ENCODE data around the gene ATF5. TPM values are rescaled to one million over a fixed set of nuclear protein-coding genes. Genes with fewer than 3 reads are reported as not detected.

Gene ATF5
- total RNA-seq, 1 experiment from 2014 or later, result 19.2 TPM

DNA sequence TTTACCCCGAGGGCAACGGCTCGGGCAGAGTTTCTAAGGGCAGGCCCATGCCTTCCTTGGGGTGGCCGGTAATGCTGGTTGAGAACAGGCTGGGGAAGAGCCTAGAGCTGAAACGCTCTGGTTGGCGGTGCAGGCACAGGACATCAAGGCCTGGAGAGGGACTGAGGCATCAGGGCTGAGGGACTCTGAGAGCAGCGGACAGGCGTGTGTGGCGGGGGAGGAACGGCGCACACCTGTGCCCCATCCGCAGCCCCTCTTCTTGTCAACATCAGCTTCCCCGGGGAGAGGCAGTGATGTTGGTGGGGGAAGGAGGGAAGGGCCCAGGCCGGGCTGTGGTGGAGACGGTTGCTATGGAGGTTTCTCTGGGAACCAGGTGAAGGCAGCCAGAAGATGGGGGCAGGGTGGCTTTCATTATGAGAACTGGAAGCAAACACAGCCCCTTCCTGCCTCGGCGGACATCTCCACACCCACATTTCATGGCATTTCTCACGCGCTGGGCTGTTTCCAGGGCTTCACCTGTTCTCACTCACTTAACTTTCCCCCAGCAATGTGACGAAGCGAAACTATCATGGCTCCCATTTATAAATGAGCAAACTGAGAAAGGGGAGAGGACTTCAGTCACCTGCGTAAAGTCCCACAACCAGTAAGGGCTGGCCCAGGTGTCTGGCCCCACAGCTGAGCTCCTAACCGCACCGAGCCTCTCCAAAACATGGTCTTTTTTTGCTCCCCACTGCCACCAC is 8.2 kb upstream of the ATF5 start:
- Histone ChIP-seq H4K20me1 (ENCODE audit: insufficient read depth) (peaks cover 81% of the 10 kb centered on the region), H3K4me2 (no peak overlapping the region), H2AFZ (no peak overlapping the region), H3K9me2 (ENCODE audit: insufficient read depth) (no peaks in the 10 kb centered on the region), H3K27me3 (ENCODE audit: insufficient read depth, low read depth) (no peaks in the 10 kb centered on the region), H3K27ac (no peak overlapping the region), H3K79me2 (ENCODE audit: low read depth) (peaks cover 80% of the 10 kb centered on the region), H3K4me3 (no peak overlapping the region), H3K9me3 (ENCODE audit: insufficient read depth, low read depth) (no peaks in the 10 kb centered on the region), H3K4me1 (replicated peaks; ENCODE audit: insufficient read depth) (no peaks in the 10 kb centered on the region), H3K36me3 (ENCODE audit: low read depth) (peaks cover 33% of the 10 kb centered on the region), H3F3A (ENCODE audit: insufficient read depth, low read depth) (peaks cover 12% of the 10 kb centered on the region)
- no peak for TF ChIP-seq EZH2 (IDR thresholded peaks at IDR 0.05; ENCODE audit: low read depth)
- TF ChIP-seq, protein P1, sequence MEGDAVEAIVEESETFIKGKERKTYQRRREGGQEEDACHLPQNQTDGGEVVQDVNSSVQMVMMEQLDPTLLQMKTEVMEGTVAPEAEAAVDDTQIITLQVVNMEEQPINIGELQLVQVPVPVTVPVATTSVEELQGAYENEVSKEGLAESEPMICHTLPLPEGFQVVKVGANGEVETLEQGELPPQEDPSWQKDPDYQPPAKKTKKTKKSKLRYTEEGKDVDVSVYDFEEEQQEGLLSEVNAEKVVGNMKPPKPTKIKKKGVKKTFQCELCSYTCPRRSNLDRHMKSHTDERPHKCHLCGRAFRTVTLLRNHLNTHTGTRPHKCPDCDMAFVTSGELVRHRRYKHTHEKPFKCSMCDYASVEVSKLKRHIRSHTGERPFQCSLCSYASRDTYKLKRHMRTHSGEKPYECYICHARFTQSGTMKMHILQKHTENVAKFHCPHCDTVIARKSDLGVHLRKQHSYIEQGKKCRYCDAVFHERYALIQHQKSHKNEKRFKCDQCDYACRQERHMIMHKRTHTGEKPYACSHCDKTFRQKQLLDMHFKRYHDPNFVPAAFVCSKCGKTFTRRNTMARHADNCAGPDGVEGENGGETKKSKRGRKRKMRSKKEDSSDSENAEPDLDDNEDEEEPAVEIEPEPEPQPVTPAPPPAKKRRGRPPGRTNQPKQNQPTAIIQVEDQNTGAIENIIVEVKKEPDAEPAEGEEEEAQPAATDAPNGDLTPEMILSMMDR (conservative IDR thresholded peaks at IDR 0.05), result no peak
- DNase-seq, result no peak
- ChIA-PET CTCF (no interaction called here), POLR2A (ENCODE audit: unreplicated experiment) (no interaction called here)
- intact Hi-C loops (cut with micrococcal nuclease; ENCODE audit: unreplicated experiment), result no loop called here
- BruUV-seq (replicated peaks), result no TSS peak

DNA sequence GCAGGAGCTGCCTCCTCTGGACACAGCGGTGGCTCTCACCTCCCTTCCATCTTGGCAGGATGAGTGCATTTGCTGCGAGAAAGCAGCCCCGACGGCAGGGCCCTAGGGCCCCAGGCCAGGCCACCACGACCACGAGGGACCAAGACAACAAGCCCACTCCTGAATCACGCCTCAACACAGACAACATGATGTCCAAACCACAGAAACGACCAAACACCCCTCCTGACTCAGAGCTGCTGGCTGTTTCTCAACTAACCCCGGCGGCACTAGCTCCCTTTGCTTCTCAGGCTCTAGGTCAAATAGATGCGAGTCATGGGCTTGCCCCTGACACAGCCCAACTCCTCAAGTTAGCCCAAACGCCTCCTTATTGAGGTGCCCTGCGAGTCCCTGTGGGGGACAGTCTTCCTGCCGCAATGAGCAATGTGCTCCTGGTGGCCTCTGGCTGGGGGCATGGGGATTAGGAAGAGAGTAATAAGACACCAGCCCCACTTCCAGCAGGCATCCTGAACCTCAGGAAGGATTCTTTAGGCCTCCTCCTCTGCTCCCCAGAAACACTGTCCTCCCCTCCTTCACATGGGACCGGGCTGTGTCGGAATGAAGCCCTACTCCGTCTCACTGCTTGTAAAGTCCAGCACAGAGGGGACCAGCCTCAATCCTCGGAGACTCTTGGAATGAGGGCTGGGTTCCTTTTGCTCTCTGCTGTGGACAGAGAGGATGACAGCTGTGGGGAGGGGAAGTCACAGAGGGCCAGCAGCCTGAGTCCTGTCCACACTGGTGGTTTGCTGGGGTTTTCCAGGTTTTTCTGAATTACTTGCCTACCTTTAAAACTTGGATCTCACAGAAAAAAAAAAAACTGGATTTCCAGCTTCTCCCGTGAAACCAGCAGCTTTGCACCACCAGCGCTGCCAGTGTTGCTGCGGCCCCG is 6.9 kb upstream of the ATF5 start:
- POLR2A ChIA-PET (ENCODE audit: unreplicated experiment), result no interaction called here
- no peaks in the 10 kb centered on the region for H3K9me3 ChIP-seq (ENCODE audit: insufficient read depth, low read depth)
- H4K20me1 ChIP-seq (ENCODE audit: insufficient read depth), result peaks cover 87% of the 10 kb centered on the region
- H3K79me2 ChIP-seq (ENCODE audit: low read depth), result peaks cover 88% of the 10 kb centered on the region
- CTCF ChIA-PET, result no interaction called here
- H3K9me2 ChIP-seq (ENCODE audit: insufficient read depth), result no peaks in the 10 kb centered on the region
- TF ChIP-seq, protein P1 (conservative IDR thresholded peaks at IDR 0.05), result no peak
- no peak for TF ChIP-seq EZH2 (IDR thresholded peaks at IDR 0.05; ENCODE audit: low read depth)
- intact Hi-C loops (cut with micrococcal nuclease; ENCODE audit: unreplicated experiment), result no loop called here
- no peak overlapping the region for H2AFZ ChIP-seq
- H3K4me2 ChIP-seq, result no peak overlapping the region
- peaks cover 12% of the 10 kb centered on the region for H3F3A ChIP-seq (ENCODE audit: insufficient read depth, low read depth)
- peaks cover 33% of the 10 kb centered on the region for H3K36me3 ChIP-seq (ENCODE audit: low read depth)
- H3K4me3 ChIP-seq, result no peak overlapping the region
- H3K27ac ChIP-seq, result no peak overlapping the region
- DNase-seq, result no peak
- 0 out of 2 replicates have a peak, but pooled peaks cover 2% of the 10 kb centered on the region for H3K4me1 ChIP-seq (replicated peaks; ENCODE audit: insufficient read depth)
- BruUV-seq (replicated peaks), result no TSS peak
- H3K27me3 ChIP-seq (ENCODE audit: insufficient read depth, low read depth), result no peaks in the 10 kb centered on the region

DNA sequence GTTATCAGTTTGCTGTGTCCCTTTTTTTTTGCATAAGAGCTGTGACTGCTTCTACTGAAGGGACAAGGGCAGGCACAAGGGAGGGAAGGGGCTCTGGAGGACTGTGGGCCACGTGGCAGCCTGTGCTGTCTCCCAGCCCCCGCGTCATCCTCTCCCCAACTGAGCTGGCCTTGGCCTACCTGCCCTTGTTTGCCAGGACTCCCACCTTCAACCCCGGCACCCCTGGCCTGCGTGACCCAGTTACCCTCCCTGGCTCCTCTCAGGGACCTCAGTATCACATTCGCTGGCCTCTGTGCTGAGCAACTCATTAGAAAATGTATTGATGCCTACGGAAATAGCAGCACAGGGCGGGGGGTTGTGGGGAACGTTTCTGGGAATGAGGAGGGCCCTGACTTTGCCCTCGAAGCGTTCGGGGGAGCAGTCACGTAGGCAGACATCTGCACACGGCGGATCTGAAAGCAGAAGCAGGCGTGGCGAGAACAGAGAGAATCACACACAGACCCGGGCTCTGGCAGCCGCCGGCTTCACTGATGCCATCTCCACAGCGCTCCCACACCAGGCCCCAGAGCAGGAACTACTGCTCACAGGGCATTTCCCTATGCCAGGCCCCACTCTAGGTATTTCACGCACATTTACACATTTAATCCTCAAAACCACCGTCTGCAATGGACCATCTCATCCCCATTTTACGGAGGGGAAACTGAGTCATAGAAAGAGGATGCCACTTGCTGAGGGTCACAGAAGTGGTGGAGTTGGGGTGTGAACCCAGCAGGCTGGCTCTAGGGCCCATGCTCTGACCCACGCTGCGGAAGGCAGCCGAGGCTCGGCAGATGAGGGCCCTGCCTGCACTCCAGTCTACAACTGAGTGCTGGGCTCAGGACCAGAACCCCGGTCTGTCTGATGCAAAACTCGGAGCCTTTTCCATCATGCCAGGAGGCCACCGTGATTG is 5.7 kb upstream of the ATF5 start:
- ChIA-PET CTCF (no interaction called here), POLR2A (ENCODE audit: unreplicated experiment) (no interaction called here)
- no TSS peak for BruUV-seq (replicated peaks)
- Histone ChIP-seq H3K4me1 (replicated peaks; ENCODE audit: insufficient read depth) (peaks cover 12% of the 10 kb centered on the region), H3K9me3 (ENCODE audit: insufficient read depth, low read depth) (no peaks in the 10 kb centered on the region), H3K36me3 (ENCODE audit: low read depth) (peaks cover 35% of the 10 kb centered on the region), H3K27ac (no peak overlapping the region), H2AFZ (no peak overlapping the region), H3K4me2 (no peak overlapping the region), H3F3A (ENCODE audit: insufficient read depth, low read depth) (peaks cover 16% of the 10 kb centered on the region), H3K79me2 (ENCODE audit: low read depth) (peaks cover 92% of the 10 kb centered on the region), H4K20me1 (ENCODE audit: insufficient read depth) (peaks cover 83% of the 10 kb centered on the region), H3K9me2 (ENCODE audit: insufficient read depth) (no peaks in the 10 kb centered on the region), H3K4me3 (no peak overlapping the region), H3K27me3 (ENCODE audit: insufficient read depth, low read depth) (no peaks in the 10 kb centered on the region)
- DNase-seq, result no peak
- TF ChIP-seq EZH2 (IDR thresholded peaks at IDR 0.05; ENCODE audit: low read depth), result no peak
- TF ChIP-seq, protein P1 (conservative IDR thresholded peaks at IDR 0.05), result no peak
- intact Hi-C loops (cut with micrococcal nuclease; ENCODE audit: unreplicated experiment), result no loop called here
